NCI-H748 treated with DMSO at 0.1 percent for 48 hours (cell line): ENCODE results near the gene MLH3.

Experiments used
- DNase-seq: peaks from one replicate; lab custom pipeline; 2025; lab: John Stamatoyannopoulos, UW

The MLH3 gene

DNA sequence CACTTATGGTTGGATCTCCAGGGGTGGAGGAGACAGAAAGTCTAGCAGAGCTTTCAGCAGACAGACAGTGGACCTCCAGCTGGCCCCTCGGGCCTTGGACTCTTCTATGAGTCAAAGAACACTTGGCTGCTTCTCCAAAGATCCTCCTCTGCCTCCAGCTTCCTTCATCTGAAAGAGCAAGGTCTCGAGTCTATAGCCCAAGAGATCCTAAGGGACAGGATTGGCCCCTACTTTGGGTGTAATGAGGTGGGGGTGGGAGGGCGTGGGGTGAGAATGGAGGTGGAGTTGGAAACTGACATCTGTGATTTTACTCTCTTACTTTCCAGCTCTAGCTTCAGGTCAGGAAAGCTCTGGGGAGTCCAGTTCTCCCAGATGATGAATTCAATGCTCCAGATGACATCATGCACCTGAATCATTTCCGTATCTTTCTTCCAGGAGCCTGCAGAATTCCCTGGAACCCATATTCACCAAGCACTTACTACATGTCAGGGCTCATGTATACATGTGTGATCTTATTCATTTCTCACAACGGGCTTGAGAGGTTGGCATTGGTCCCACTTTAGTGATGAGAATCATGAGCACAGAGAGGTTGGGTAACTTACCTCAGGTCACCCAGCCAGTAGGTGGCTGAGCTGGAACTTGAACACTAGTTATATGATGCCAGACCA, 85.6 kb downstream of the MLH3 start:
- no peak for DNase-seq

GRCh38 chr14:74964787-74965485, 86.3 kb downstream of the MLH3 start:
- DNase-seq = no peak
